Activated CD8-positive, alpha-beta memory T cell treated with anti-CD3 and anti-CD28 coated beads, Interleukin-2, amount 50 U/mL, for 48 hours (primary cell): ENCODE results near the gene OGFR.

Experiments
- DNase-seq: peaks from one replicate; pipeline ENCODE4 v3.0.0-alpha.2; 2020

OGFR gene

DNA sequence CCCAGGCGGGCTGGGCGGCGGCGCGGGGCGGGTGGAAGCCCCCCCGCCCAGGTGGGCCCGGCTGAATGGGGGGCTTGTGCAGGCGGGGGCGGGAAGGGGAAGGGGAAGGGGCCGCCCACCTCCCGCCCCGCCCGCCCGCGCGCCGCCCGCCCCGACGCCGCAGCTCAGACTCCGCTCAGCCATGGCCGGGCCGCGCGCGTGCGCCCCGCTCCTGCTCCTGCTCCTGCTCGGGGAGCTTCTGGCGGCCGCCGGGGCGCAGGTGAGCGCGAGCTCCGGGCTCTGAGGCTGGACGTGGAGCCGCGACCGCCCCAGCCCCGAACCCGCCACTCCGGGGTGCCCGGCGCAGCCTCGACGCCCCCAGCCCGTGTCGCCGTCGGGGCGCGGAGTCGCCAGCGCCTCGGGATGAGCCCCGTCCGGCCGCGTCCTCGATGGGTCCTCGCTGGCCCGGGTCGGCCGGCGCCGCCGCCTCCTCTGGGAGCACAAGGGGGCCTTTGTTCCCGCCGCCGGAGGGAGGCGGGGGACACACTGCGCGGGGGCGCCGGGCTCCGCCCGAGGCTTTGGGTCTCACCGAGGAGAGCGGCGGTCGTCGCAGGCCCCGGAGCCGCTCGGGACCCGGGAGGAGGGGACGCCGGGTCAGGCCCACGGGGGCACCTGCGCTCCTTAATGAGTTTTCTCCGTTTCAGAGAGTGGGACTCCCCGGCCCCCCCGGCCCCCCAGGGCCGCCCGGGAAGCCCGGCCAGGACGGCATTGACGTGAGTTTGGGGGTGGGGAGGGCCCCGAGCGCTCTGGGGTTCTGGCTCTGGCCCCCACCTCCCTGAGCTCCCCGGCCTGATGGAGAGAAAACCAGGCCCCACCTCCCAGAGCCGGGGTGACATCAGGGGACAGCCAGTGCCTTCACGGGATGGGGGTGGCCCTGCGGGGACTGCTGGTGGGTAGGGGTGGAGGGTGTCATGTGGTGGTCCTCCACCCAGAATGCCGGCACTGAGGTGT lies 12.5 kb downstream of the OGFR start, which contains the start of gene COL9A3:
TSS of gene COL9A3 (plus strand) at position 167 of the 990 bp plus-strand sequence. CDS start at position 182, 15 bp downstream.
- no peak for DNase-seq

DNA sequence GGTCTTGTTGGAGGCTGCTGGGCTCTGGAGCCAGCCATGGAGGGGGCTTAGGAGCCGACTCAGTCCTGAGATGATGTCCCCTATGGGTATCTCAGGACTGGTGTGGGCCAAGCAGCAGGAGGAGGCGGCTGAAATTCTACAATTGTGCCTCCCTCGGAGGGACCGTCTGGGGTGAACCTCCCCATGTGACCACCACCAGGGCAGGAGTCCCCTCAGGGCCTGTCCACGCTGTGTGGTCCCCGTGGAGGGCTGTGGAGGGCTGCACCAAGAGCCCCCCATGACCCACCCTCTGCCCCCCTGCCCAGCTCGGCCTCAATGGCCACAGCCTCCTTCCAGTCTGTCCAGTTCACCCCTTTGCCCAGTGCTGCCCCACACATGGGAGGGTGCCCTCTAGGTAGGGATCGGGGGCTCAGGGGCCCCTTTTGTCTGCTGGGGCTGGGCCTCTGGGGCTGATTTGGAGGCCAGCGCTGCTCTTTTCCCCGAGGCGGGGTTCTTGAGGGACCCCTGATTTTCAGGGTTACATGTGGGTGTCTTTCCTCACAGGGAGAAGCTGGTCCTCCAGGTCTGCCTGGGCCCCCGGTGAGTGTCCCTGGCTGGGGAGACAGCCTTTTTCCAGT lies 13.4 kb downstream of the OGFR start:
- no peak for DNase-seq

DNA sequence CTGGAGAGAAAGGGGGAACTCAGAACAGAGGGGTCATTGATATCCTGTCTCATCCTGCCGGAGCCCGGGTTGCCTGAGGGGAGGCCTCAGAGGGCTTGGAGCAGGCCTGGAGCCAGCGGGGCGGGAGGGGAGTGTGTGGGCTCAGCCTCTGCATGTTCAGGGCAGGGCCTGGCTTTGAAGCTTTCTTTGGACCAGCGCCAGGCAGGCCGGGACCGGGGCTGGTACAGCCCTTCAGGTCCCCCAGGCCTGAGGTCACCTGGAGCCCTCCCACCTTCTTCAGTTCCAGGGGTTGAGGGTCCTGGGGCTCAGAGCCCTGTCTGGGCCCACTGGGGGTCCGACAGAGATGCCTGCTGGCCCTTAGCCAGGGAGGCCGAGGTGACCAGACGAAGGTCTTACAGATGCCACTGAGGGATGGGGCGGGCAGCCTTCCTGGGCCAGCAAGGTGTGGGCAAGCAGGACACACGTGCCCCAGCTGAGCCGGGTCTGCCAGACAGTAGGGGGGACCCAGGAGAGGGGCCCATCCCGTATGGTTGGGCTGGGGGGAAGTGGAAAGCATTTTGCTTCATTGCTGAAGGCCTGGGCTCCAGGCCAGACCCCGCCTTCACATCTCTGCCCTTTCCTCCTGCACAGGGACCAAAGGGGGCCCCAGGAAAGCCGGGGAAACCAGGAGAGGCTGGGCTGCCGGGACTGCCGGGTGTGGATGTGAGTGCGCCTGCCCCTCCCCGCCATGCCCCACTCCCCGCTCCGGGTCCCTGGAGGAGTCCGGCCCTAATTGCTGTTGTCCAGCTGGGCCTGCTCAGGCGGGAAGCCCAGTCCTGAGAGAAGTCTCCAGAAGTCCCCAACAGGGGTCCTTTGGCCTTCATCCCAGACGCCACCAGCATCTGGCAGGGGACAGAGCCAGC lies 14.2 kb downstream of the OGFR start:
- DNase-seq: no peak

DNA sequence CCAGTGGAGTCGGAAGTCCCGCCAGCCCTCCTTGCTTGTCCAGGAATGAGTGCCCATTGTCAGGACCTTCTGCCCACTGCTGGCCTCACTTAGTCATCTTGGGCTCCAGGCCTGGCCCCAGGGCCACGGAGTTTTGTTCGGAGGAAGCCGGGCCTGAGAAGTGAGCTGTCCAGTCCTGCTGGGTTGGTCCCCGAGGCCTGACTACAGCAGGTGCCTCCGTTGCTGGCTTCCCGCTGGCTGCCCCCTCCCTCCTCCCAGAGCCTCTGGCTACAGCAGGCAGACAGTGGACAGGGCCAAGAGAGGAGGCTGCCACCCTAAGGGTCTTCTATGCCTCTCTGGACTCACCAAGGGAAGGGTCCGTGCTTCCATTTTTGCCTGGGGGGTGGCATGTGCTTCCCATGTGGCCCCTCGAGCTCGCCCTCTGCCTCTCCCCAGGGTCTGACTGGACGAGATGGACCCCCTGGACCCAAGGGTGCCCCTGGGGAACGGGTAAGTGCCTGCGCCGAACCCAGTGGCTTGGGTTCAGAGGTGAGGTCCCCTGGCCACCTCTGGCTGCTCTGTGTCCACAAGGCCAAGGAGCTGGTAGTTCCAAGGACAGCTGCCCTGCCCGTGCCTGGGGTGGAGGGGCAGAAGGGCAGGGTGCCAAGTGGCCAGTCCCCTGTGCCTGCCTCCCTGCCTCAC lies 15.0 kb downstream of the OGFR start:
- no peak for DNase-seq

DNA sequence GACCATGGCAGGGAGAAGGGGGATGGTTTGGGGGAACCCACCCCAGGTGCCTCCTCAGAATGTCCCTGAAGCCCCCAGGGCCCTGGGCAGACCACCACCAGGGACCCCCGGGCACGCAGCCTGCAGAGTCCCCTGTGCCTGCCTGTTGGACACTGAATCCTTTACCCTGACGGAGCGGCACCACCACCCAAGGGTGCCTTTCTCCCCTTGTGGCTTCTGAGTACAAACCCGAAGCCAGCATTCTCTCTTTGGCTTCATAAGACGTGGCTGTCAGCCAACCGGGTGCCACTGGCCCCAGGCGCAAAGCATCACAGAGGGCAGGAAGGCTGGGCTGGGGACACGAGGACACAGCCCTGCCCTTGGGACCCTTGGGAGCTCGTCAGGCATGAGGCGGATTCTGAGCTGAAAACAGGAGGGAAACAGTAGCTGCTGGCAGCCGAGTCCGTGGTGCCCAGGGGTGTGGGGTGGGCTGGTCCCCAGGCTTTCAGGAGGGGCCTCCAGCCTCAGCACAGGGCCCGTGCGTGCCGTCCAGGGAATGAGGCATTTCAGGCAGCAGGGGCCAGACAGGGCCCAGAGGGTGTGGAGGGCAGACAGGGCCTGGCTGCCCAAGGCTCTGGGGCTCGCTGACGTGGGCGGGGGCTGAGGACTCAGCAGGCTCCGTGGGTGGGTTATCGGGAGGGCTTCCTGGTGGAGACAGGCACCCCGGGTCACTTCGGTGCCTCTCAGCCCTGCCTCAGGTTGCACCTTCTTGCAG lies 15.8 kb downstream of the OGFR start:
- no peak for DNase-seq

DNA sequence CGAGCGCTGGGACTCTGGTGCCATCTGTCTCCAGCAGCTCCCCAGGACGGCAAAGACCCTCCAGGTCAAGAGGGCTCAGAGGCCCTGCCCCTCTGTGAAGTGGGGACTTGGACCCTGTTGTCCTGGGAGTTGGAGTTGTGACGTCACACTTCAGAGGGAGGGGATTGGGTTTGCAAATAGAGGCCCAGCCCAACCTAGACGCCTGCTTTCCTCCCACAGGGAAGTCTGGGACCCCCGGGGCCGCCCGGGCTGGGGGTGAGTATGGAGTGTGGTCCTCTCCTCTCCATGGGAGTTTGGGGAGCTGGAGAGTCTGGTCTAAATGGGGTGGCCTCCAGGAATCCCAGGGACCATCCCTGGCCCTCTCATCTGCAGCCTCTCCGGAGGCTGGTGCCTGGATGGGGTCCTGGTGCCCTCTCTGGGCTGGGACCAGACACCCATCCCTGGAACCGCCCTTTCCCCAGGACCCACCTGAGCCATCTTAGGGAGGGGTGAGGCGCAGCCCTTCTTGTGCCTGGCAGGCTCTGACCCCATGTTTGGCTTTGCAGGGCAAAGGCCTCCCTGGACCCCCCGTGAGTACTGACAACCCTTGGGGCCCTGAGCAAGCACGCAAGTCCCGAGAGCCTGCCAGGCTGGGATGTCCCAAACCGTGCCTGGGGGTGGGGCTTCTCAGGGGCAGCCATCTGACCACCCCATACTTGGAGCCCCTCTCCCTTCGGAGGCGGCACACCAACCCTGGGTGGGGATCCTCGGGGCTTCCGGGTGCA lies 16.5 kb downstream of the OGFR start:
- DNase-seq: no peak

DNA sequence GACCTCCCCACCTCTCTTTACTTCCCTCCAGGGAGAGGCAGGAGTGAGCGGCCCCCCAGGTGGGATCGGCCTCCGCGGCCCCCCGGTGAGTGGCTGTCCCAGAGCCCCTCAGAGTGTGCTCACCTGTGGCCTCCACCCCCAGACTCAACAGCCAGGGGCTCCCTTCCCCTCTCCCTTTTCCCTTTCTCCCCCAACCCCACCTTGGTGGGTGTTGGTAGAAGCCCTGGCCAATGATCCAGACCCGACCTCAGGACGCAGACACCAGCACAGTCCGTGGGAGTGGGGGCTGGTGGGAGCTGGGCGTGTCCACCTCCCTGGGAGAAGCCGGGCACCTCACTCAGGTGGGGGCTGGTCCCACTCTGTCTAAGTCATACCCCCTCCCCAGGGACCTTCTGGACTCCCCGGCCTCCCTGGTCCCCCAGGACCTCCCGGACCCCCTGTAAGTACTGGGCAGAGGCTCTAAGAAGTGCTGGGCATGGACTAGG lies 17.1 kb downstream of the OGFR start:
- no peak for DNase-seq

DNA sequence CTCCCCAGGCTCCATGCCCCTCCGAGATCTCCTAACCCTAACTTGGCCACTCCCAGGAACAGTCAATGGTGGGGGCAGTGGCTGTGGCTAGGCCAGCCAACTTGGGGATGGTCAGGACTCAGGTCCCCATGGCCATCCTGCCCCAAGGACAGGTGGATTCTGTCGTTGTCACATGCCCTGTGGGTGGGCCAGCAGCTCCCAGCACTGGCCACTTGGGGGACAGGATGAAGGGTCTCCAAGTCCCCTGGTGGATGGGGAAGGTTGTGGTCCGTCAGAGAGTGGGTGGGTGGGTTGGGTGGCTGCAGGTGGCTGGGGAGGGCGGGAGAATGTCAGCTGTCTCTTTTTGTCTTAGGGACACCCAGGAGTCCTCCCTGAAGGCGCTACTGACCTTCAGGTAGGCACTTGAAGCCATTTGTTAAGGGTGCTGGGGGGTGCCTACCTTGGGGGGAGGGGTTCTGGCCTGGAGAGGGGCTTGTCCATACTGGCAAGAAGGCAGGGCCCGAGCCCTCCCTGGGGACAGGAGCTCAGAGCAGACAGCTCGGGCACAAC lies 17.7 kb downstream of the OGFR start:
- DNase-seq: no peak

DNA sequence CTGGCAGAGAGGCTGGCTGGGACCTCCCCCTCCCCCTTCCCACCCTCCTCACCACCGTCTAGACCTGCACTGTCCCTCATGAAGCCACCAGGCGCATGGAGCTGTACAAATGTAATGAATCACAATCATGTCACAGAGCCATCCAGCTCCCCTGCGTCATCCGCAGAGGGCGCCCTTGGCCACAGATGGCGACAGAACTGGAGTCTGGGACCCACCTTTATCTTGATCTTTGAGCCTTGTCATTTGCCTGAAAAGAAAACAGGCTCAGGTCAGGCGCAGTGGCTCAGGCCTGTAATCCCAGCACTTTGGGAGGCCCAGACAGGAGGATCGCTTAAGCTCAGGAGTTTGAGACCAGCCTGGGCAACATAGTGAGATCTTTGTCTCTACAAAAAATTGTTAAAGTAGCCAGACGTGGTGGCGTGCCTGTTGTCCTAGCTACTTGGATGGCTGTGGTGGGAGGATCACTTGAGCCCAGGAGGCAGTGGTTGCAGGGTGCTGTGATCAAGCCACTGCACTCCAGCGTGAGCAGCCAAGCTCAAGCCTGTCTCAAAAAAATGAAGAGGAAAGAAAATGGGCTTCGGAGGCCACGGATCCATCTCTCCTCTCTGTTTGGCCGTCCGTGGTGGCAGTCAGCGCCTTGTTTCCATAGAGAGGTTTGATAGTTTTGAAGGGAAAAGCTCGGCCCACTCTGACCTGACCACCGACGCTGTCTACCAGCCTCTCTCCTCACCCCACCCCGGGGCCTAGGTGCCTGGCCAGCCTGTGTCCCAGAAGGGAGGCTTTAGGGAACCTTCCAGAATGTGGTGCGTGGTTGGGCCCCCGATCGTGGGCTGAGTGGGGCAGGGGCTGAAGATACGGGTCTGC lies 18.4 kb downstream of the OGFR start:
- no peak for DNase-seq

DNA sequence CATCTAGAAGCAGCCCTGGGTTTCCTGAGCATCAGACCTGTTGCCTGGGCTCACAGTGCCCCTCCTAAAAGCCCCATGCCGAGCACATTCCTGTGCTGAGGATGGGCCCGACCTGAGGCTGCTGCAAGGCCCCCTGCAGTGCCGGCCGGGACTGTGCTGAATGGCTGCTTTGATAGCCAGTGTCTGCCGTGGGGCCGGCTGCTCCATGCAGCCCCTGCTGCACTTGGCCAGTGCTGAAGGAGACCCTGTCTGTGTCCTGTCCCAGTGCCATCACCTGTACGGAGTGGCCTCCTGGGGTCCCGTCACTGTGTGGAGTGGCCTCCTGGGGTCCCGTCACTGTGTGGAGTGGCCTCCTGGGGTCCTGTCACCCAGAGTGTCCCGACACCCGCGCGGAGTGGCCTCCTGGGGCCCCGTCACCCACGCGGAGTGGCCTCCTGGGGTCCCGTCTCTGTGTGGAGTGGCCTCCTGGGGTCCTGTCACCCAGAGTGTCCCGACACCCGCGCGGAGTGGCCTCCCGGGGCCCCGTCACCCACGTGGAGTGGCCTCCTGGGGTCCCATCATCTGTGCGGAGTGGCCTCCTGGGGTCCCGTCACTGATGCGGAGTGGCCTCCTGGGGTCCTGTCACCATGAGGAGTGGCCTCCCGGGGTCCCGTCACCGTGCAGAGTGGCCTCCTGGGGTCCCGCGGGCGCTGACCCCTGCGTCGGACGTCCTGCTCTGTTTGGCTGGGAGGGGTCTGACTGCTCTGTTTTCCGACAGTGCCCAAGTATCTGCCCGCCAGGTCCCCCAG lies 19.2 kb downstream of the OGFR start:
- no peak for DNase-seq

DNA sequence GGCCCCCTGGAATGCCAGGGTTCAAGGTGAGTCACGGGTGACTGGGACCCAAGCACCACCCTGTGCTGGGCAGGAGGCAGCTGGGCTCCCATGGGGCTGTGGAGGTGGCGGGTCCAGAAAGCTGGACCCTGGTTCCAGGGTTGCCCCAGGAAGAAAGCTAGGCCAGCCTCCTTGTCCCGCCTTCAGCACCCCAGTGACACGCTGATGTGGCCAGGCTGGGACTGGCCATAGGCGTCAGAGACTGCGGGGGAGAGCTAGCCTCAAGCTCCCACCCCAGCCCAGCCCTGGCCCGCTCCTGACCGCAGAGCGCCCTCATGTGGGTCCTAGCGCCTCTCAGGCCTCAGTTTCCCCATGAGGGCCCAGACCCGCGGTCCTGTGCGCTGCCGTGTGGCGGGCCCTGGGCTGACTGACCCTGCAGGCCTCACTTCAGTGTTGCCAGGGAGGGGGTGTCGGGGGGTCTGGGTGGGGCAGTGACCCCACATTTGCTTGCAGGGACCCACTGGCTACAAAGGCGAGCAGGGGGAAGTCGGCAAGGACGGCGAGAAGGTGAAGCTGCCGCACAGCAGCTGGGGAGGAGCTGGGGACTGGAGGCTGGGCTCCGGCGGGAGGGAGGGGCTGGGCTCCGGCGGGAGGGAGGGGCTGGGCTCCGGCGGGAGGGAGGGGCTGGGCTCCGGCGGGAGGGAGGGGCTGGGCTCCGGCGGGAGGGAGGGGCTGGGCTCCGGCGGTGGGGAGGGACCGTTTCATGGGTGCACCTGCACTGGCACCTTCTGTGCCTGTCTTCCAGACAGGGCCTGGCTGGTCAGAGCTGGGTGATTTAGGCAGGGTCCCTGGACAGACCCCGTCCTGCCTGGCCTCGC lies 20.1 kb downstream of the OGFR start:
- DNase-seq: no peak

DNA sequence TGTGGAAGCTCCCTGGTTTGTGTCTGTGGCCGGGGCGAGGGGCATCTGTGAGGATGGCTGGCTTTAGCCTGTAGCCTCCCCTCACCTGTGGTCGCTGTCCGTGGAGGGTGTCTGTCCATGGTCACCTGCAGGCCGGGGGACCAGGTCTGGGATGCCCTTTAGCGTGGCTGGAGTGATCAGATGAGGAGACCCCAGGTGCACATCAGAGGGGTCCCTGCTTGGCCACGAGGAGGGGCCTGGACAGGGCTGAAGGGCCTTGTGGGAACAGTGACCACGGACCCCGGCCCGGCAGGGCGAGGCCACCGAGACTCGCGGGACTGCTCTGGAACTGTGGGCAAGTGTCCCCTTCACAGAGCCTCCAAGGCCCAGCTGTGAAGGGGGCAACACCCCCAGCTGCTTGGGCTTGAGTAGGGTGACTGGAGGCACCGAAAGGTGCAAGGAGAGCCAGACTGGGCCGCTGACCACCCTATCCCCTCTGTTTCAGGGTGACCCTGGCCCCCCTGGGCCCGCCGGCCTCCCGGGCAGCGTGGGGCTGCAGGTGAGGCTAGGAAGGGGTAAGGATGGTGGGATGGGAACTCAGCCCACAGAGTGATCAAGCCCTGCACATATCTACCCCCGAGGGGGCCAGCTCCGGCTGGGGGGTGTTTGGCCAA lies 20.8 kb downstream of the OGFR start:
- DNase-seq: no peak

DNA sequence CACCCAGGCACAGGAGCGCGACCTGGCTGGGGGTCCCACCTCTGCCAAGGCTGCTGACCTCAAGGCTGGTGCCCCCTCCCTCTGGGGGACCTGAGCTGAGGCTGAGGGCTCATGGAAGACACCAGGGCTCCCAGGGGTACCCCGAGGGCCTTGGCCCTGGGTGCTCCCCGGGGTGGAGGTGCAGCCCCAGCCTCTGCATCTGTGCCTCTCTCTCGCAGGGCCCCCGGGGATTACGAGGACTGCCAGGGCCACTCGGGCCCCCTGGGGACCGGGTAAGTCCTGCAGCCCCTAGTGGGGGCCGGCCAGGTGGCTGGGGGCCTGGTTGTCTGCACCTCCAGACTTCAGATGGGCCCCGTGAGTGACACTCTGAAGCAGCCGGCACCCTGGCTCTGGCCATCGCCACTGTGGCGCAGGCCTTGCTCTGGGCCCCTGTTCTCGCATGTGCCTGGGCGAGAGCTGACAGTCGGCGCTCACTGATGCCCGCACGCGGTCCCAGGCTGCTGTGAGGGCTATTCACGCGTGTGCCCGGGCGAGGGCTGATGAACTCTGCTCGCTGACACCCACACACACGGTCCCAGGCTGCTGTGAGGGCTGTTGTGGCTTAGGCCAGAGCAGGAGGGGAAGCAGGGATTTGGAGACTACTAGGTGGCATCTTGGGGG lies 21.5 kb downstream of the OGFR start:
- DNase-seq: no peak

DNA sequence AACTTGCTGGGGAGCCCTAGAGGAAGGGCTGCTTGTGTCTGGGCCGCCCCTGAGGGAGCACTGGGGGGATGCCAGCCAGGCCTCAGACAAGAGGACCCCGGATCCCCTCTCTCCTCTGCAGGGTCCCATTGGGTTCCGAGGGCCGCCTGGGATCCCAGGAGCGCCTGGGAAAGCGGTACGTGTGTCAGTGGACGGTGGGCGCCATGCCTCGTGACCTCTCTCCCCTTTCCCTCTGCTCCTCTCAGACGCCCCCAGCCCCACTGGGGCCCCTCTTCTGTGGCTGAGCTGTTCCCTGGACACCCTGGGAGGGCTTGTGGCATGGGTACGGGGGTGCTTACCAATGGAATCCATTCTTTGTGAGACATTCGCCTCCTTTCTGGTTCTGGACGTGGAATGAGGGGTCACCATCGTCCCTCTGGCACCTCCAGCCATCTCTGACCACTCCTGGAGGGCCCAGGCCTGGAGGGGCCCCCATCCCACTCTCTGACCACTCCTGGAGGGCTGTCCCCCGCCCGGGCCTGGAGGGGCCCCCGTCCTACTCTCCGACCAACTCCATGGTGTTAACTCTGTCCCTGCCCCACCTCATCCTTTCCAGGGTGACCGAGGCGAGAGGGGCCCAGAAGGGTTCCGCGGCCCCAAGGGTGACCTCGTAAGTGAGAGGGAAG lies 22.1 kb downstream of the OGFR start:
- DNase-seq: no peak

DNA sequence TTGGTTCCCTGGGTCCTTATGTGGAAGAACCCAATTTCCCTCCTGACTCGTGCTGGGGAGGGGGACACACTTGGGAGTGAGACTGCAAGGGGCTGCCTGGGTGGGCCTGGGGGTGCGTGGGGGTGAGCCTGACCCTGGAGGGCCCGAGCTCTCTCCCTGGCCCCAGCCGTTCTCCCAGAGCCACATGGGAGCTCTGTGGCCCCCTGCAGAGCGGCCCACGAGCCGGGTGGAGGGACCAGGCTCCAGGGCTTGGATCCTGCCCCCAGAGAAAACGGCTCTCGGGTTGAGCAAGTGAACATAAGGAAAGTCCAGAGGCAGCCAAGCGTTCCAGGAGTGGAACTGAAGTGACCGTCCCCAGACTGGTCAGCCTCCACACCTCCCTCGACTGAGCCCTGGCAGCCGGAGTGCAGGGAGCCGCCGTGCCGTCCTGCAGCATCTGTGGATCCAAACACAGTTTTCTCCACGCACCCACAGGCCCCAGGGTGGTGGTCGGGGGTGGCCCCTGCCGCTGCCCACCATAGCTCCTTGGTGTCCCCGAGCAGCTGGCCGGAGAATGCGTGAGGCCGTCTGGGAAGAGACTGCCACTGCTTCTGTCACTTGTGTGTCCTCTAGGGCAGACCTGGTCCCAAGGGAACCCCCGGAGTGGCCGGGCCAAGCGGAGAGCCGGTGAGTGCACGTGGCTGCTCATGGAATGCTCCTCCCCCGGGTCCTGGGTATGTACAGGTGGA lies 22.8 kb downstream of the OGFR start:
- no peak for DNase-seq
